Neural cell (in vitro differentiated cells): ENCODE results near the gene PRPF38B. TPM values are rescaled to one million over a fixed set of nuclear protein-coding genes. Genes with fewer than 3 reads are reported as not detected.
"Not testable (repeated sequence)": the region's sequence is repeated elsewhere in the genome, so short reads cannot be mapped to it uniquely, and the experiment has no call there.

Source experiments
- H2AFZ ChIP-seq: fragments of 200-600, 300-800 bp; sonication (generic), shearing (Covaris generic); 2 replicates; pipeline ENCODE4 v1.6.0; 2014; ENCODE audit warnings: low read depth, mild to moderate bottlenecking, antibody characterized with exemption, low read length, moderate library complexity
- H3F3A ChIP-seq: fragments of 200-600 bp; shearing (Covaris generic); 2 replicates; pipeline ENCODE4 v1.6.1; 2016; ENCODE audit warnings: mild to moderate bottlenecking, moderate library complexity, mixed read lengths, antibody characterized with exemption, low read length; ENCODE audit not compliant: insufficient read depth, poor library complexity, severe bottlenecking
- H3K27ac ChIP-seq: fragments of 200-600, 300-800 bp; sonication (generic), shearing (Covaris generic); 2 replicates; pipeline ENCODE4 v1.5.1; 2014; ENCODE audit warnings: mild to moderate bottlenecking, low read length, moderate library complexity
- H3K27me3 ChIP-seq: fragments of 300-800, 200-600 bp; sonication (generic), shearing (Covaris generic); 2 replicates; pipeline ENCODE4 v1.6.0; 2014; ENCODE audit warnings: mild to moderate bottlenecking, low read depth, low read length, moderate library complexity; ENCODE audit not compliant: insufficient read depth
- H3K36me3 ChIP-seq: fragments of 300-800, 200-600 bp; sonication (generic), shearing (Covaris generic); 2 replicates; pipeline ENCODE4 v1.5.1; 2014; ENCODE audit warnings: mild to moderate bottlenecking, antibody characterized with exemption, low read length, moderate library complexity; ENCODE audit not compliant: insufficient read depth
- H3K4me2 ChIP-seq: fragments of 300-800, 200-600 bp; sonication (generic), shearing (Covaris generic); 2 replicates; pipeline ENCODE4 v1.6.0; 2014; ENCODE audit warnings: mild to moderate bottlenecking, low read length
- H3K4me3 ChIP-seq: fragments of 300-800, 200-600 bp; sonication (generic), shearing (Covaris generic); 2 replicates; pipeline ENCODE4 v1.5.1; 2014; ENCODE audit warnings: mild to moderate bottlenecking, low read length, moderate library complexity
- H3K79me2 ChIP-seq: fragments of 200-600 bp; shearing (Covaris generic); replicated peaks from 2 replicates; pipeline ENCODE4 v1.6.0; 2014; ENCODE audit warnings: mild to moderate bottlenecking, low read length, moderate library complexity; ENCODE audit not compliant: insufficient read depth
- H3K9ac ChIP-seq: fragments of 300-800, 200-600 bp; sonication (generic), shearing (Covaris generic); 2 replicates; pipeline ENCODE4 v1.6.1; 2016; ENCODE audit warnings: mild to moderate bottlenecking, low read length, mixed read lengths
- H3K9me2 ChIP-seq: fragments of 200-600 bp; shearing (Covaris generic); 2 replicates; pipeline ENCODE4 v1.6.1; 2016; ENCODE audit warnings: mild to moderate bottlenecking, low read length, mixed read lengths; ENCODE audit not compliant: insufficient read depth
- H3K9me3 ChIP-seq: fragments of 200-600, 300-800 bp; sonication (generic), shearing (Covaris generic); 2 replicates; pipeline ENCODE4 v1.6.1; 2016; ENCODE audit warnings: mild to moderate bottlenecking, mixed run types, low read length, moderate library complexity, mixed read lengths
- H4K20me1 ChIP-seq: fragments of 200-600 bp; shearing (Covaris generic); 2 replicates; pipeline ENCODE4 v1.6.1; 2016; ENCODE audit warnings: mild to moderate bottlenecking, mixed run types; ENCODE audit not compliant: insufficient read depth
- CTCF ChIP-seq: fragments of 450-650 bp; IDR thresholded peaks from 2 replicates; pipeline ENCODE4 v1.5.1; 2014; ENCODE audit warnings: antibody characterized with exemption, mild to moderate bottlenecking, moderate library complexity; ENCODE audit not compliant: poor library complexity, severe bottlenecking
- EP300 ChIP-seq: fragments of 450-650 bp; conservative IDR thresholded peaks from 2 replicates; pipeline ENCODE4 v1.6.1; 2014; ENCODE audit warnings: antibody characterized with exemption, mild to moderate bottlenecking, moderate library complexity; ENCODE audit not compliant: poor library complexity, severe bottlenecking
- EZH2 ChIP-seq: fragments of 200-600, 300-800 bp; shearing (Covaris generic), sonication (generic); IDR thresholded peaks from 2 replicates; pipeline ENCODE4 v1.6.1; 2014; ENCODE audit warnings: antibody characterized with exemption, low read length, borderline replicate concordance, mild to moderate bottlenecking; ENCODE audit not compliant: insufficient read depth, poor library complexity, severe bottlenecking
- MXI1 ChIP-seq: fragments of 450-650 bp; conservative IDR thresholded peaks from 2 replicates; pipeline ENCODE4 v1.6.1; 2014; ENCODE audit warnings: antibody characterized with exemption, mild to moderate bottlenecking; ENCODE audit not compliant: poor library complexity, severe bottlenecking
- POLR2AphosphoS5 ChIP-seq: IDR thresholded peaks from 2 replicates; pipeline ENCODE4 v1.6.1; 2012
- RAD21 ChIP-seq: fragments of 450-650 bp; conservative IDR thresholded peaks from 2 replicates; pipeline ENCODE4 v1.6.1; 2014; ENCODE audit warnings: antibody characterized with exemption, mild to moderate bottlenecking, moderate library complexity
- REST ChIP-seq: IDR thresholded peaks from 2 replicates; pipeline ENCODE4 v1.6.1; 2012; ENCODE audit warnings: borderline replicate concordance
- SMC3 ChIP-seq: fragments of 450-650 bp; conservative IDR thresholded peaks from 2 replicates; pipeline ENCODE4 v1.6.1; 2014; ENCODE audit warnings: antibody characterized with exemption, mild to moderate bottlenecking, moderate library complexity; ENCODE audit not compliant: poor library complexity
- TAF1 ChIP-seq: IDR thresholded peaks from 2 replicates; pipeline ENCODE4 v1.6.1; 2012; ENCODE audit warnings: low read depth
- polyA plus RNA-seq: library from polyadenylated mRNA; depleted of rRNA; stranded (reverse); fragments of >200 nt; gene quantifications from 2 replicates; pipeline ENCODE4 v1.2.3, GENCODE V29; 2014

PRPF38B gene
- polyA plus RNA-seq, 1 donor from 2014 or later = 31.9 TPM

GRCh38 chr1:108665067-108665466 lies 27.0 kb upstream of the PRPF38B start:
- Histone ChIP-seq H3K9ac (no peak overlapping the region), H4K20me1 (no peaks in the 10 kb centered on the region), H3K4me2 (no peak overlapping the region), H3K36me3 (no peaks in the 10 kb centered on the region), H3K27ac (no peak overlapping the region), H3F3A (no peaks in the 10 kb centered on the region), H3K9me3 (no peaks in the 10 kb centered on the region), H3K27me3 (no peaks in the 10 kb centered on the region), H2AFZ (no peak overlapping the region), H3K9me2 (no peaks in the 10 kb centered on the region), H3K79me2 (no peaks in the 10 kb centered on the region), H3K4me3 (no peak overlapping the region)
- TF ChIP-seq POLR2AphosphoS5 (no peak), RAD21 (no peak), CTCF (no peak), REST (no peak), MXI1 (no peak), EZH2 (no peak), SMC3 (no peak), EP300 (no peak), TAF1 (no peak)

GRCh38 chr1:108665771-108666170 lies 26.3 kb upstream of the PRPF38B start:
- Histone ChIP-seq H3K27ac (no peak overlapping the region), H3K9me3 (no peaks in the 10 kb centered on the region), H3K36me3 (no peaks in the 10 kb centered on the region), H2AFZ (no peak overlapping the region), H3K4me3 (no peak overlapping the region), H3K79me2 (no peaks in the 10 kb centered on the region), H4K20me1 (no peaks in the 10 kb centered on the region), H3K9me2 (no peaks in the 10 kb centered on the region), H3F3A (no peaks in the 10 kb centered on the region), H3K27me3 (no peaks in the 10 kb centered on the region), H3K9ac (no peak overlapping the region), H3K4me2 (no peak overlapping the region)
- TF ChIP-seq MXI1 (no peak), TAF1 (no peak), EP300 (no peak), SMC3 (no peak)

GRCh38 chr1:108667422-108667821 lies 24.7 kb upstream of the PRPF38B start:
- H3K9me2 ChIP-seq, H3K79me2 ChIP-seq, H3K4me2 ChIP-seq, H3K9me3 ChIP-seq, H3K27ac ChIP-seq, H3F3A ChIP-seq, H3K36me3 ChIP-seq, H3K9ac ChIP-seq, H3K4me3 ChIP-seq, H2AFZ ChIP-seq, H3K27me3 ChIP-seq, H4K20me1 ChIP-seq: not testable (repeated sequence)
